HG03342 (cell line): ENCODE data around the gene TCF7.

Experiments
- ATAC-seq: cut with Tn5 transposase; IDR thresholded peaks from one replicate; pipeline ENCODE4 v1.9.1; 2021; ENCODE audit warnings: mild to moderate bottlenecking, moderate library complexity; ENCODE audit not compliant: unreplicated experiment

TCF7 gene

GRCh38 chr5:134113902-134114875, at the start of gene TCF7:
TCF7 (plus strand) TSS chr5:134114681; CDS start chr5:134114907, 226 bp downstream.
- peak; percentile 86 for ATAC-seq

- ATAC-seq, result no peak
Measured at GRCh38 chr5:134069553-134069952, 44.9 kb upstream of the TCF7 start.

GRCh38 chr5:134070725-134071613, 43.5 kb upstream of the TCF7 start:
- ATAC-seq, result peak; percentile 48

- ATAC-seq, result no peak
Measured at GRCh38 chr5:134071614-134072207, 42.8 kb upstream of the TCF7 start.

- no peak for ATAC-seq
Measured at GRCh38 chr5:134072471-134073210, 41.8 kb upstream of the TCF7 start.

- no peak for ATAC-seq
Measured at GRCh38 chr5:134073404-134073803, 41.1 kb upstream of the TCF7 start.

GRCh38 chr5:134075102-134075501, 39.4 kb upstream of the TCF7 start:
- no peak for ATAC-seq

- ATAC-seq, result no peak
Measured at GRCh38 chr5:134077926-134078580, 36.4 kb upstream of the TCF7 start.

GRCh38 chr5:134079748-134080581, 34.5 kb upstream of the TCF7 start:
- no peak for ATAC-seq

- ATAC-seq, result no peak
Measured at GRCh38 chr5:134082264-134082992, 32.1 kb upstream of the TCF7 start.

- no peak for ATAC-seq
Measured at GRCh38 chr5:134083517-134083916, 31.0 kb upstream of the TCF7 start.

- ATAC-seq, result no peak
Measured at GRCh38 chr5:134084022-134084565, 30.4 kb upstream of the TCF7 start.

- no peak for ATAC-seq
Measured at GRCh38 chr5:134084570-134084969, 29.9 kb upstream of the TCF7 start.

- ATAC-seq, result no peak
Measured at GRCh38 chr5:134085411-134085810, 29.1 kb upstream of the TCF7 start.

- no peak for ATAC-seq
Measured at GRCh38 chr5:134086225-134086942, 28.1 kb upstream of the TCF7 start.

- ATAC-seq, result no peak
Measured at GRCh38 chr5:134086943-134087305, 27.6 kb upstream of the TCF7 start.

- no peak for ATAC-seq
Measured at GRCh38 chr5:134088291-134088690, 26.2 kb upstream of the TCF7 start.
